ENCODE results near the gene SEC14L5. TPM values are rescaled to one million over a fixed set of nuclear protein-coding genes. Genes with fewer than 3 reads are reported as not detected.

Gene SEC14L5
- polyA plus RNA-seq, 1 donor from 2014 or later = 0.43 TPM

GRCh38 chr16:4914528-4915225, 43.5 kb upstream of the SEC14L5 start:
- no peak overlapping the region for H3K4me3 ChIP-seq (ENCODE audit: low read length)
- H3K27ac ChIP-seq (ENCODE audit: low read length) = no peak overlapping the region
- no peaks in the 10 kb centered on the region for H3K9me3 ChIP-seq (ENCODE audit: low read length)
- H2AFZ ChIP-seq (ENCODE audit: low read depth, low read length) = no peak overlapping the region
- no peaks in the 10 kb centered on the region for H3F3A ChIP-seq (ENCODE audit: insufficient read depth, low read length, poor library complexity, severe bottlenecking)
- TF ChIP-seq EP300 (conservative IDR thresholded peaks at IDR 0.05; ENCODE audit: poor library complexity, severe bottlenecking) (no peak), CTCF (IDR thresholded peaks at IDR 0.05; ENCODE audit: poor library complexity, severe bottlenecking) (no peak), TAF1 (IDR thresholded peaks at IDR 0.05; ENCODE audit: low read depth) (no peak), REST (IDR thresholded peaks at IDR 0.05; ENCODE audit: borderline replicate concordance) (no peak), SMC3 (conservative IDR thresholded peaks at IDR 0.05; ENCODE audit: poor library complexity) (no peak), POLR2AphosphoS5 (IDR thresholded peaks at IDR 0.05) (no peak), EZH2 (IDR thresholded peaks at IDR 0.05; ENCODE audit: borderline replicate concordance, insufficient read depth, low read length, poor library complexity, severe bottlenecking) (no peak), MXI1 (conservative IDR thresholded peaks at IDR 0.05; ENCODE audit: poor library complexity, severe bottlenecking) (no peak), RAD21 (conservative IDR thresholded peaks at IDR 0.05) (no peak)
- no peaks in the 10 kb centered on the region for H4K20me1 ChIP-seq (ENCODE audit: insufficient read depth)
- no peak overlapping the region for H3K4me2 ChIP-seq (ENCODE audit: low read length)
- no peaks in the 10 kb centered on the region for H3K79me2 ChIP-seq (replicated peaks; ENCODE audit: insufficient read depth, low read length)
- H3K9ac ChIP-seq (ENCODE audit: low read length) = no peak overlapping the region
- no peaks in the 10 kb centered on the region for H3K9me2 ChIP-seq (ENCODE audit: insufficient read depth, low read length)
- no peaks in the 10 kb centered on the region for H3K27me3 ChIP-seq (ENCODE audit: insufficient read depth, low read depth, low read length)
- no peaks in the 10 kb centered on the region for H3K36me3 ChIP-seq (ENCODE audit: insufficient read depth, low read length)

- Histone ChIP-seq H3K4me2 (ENCODE audit: low read length) (no peak overlapping the region), H3K79me2 (replicated peaks; ENCODE audit: insufficient read depth, low read length) (no peaks in the 10 kb centered on the region), H3K4me3 (ENCODE audit: low read length) (no peak overlapping the region), H3K9me2 (ENCODE audit: insufficient read depth, low read length) (no peaks in the 10 kb centered on the region), H3K27me3 (ENCODE audit: insufficient read depth, low read depth, low read length) (no peaks in the 10 kb centered on the region), H3K9me3 (ENCODE audit: low read length) (no peaks in the 10 kb centered on the region), H3K36me3 (ENCODE audit: insufficient read depth, low read length) (no peaks in the 10 kb centered on the region), H2AFZ (ENCODE audit: low read depth, low read length) (no peak overlapping the region), H4K20me1 (ENCODE audit: insufficient read depth) (no peaks in the 10 kb centered on the region), H3F3A (ENCODE audit: insufficient read depth, low read length, poor library complexity, severe bottlenecking) (no peaks in the 10 kb centered on the region), H3K27ac (ENCODE audit: low read length) (no peak overlapping the region), H3K9ac (ENCODE audit: low read length) (no peak overlapping the region)
- no peak for TF ChIP-seq POLR2AphosphoS5 (IDR thresholded peaks at IDR 0.05)
These were observed 42.8 kb upstream of the SEC14L5 start for GRCh38 chr16:4915226-4915761.

All from neural cell (in vitro differentiated cells).